Activated CD8-positive, alpha-beta T cell treated with anti-CD3 and anti-CD28 coated beads, Interleukin-2, amount 10 ng/mL, durations not matched to agents 7 days and 5 days (primary cell): ENCODE measurements around the gene PSMB8. TPM values are rescaled to one million over a fixed set of nuclear protein-coding genes. Genes with fewer than 3 reads are reported as not detected.
"Not testable (repeated sequence)": the region's sequence is repeated elsewhere in the genome, so short reads cannot be mapped to it uniquely, and the experiment has no call there.

Experiments
- ATAC-seq: fragments of 150-1000 bp; cut with Tn5 transposase; one replicate; pipeline ENCODE4 v1.10.0; 2021; ENCODE audit warnings: moderate library complexity
- CTCF ChIA-PET: fragments of 350-600 bp; sonication (Branson Sonifier 250); formaldehyde crosslinking; loops from one replicate; lab custom pipeline; 2021; ENCODE audit warnings: antibody characterized with exemption; lab: Charles Lee
- POLR2A ChIA-PET: fragments of 350-600 bp; sonication (Branson Sonifier 250); formaldehyde crosslinking; loops from one replicate; lab custom pipeline; 2021; ENCODE audit warnings: antibody characterized with exemption; lab: Charles Lee
- DNase-seq: peaks from one replicate; pipeline ENCODE4 v3.0.0-alpha.2; 2020
- H3K27ac Mint-ChIP-seq: one replicate; pipeline ENCODE4 v1.8.0; 2021; ENCODE audit warnings: mild to moderate bottlenecking, mixed read lengths
- H3K27me3 Mint-ChIP-seq: one replicate; pipeline ENCODE4 v1.8.0; 2021; ENCODE audit warnings: low read depth, mixed read lengths
- H3K36me3 Mint-ChIP-seq: one replicate; pipeline ENCODE4 v1.8.0; 2021; ENCODE audit warnings: low read depth, mixed read lengths
- H3K4me1 Mint-ChIP-seq: one replicate; pipeline ENCODE4 v1.8.0; 2021; ENCODE audit warnings: low read depth, mixed read lengths
- H3K4me3 Mint-ChIP-seq: one replicate; pipeline ENCODE4 v1.8.0; 2021; ENCODE audit warnings: mild to moderate bottlenecking, mixed read lengths
- H3K9me3 Mint-ChIP-seq: one replicate; pipeline ENCODE4 v1.8.0; 2022; ENCODE audit warnings: mixed read lengths; ENCODE audit not compliant: insufficient read depth
- total RNA-seq, 2 experiments: library from RNA; stranded (reverse); gene quantifications; one replicate each; pipeline ENCODE4 v1.2.3, GENCODE V29; 2021

Gene PSMB8
- 100 to 1,000 TPM; 385 to 397 TPM for total RNA-seq

DNA sequence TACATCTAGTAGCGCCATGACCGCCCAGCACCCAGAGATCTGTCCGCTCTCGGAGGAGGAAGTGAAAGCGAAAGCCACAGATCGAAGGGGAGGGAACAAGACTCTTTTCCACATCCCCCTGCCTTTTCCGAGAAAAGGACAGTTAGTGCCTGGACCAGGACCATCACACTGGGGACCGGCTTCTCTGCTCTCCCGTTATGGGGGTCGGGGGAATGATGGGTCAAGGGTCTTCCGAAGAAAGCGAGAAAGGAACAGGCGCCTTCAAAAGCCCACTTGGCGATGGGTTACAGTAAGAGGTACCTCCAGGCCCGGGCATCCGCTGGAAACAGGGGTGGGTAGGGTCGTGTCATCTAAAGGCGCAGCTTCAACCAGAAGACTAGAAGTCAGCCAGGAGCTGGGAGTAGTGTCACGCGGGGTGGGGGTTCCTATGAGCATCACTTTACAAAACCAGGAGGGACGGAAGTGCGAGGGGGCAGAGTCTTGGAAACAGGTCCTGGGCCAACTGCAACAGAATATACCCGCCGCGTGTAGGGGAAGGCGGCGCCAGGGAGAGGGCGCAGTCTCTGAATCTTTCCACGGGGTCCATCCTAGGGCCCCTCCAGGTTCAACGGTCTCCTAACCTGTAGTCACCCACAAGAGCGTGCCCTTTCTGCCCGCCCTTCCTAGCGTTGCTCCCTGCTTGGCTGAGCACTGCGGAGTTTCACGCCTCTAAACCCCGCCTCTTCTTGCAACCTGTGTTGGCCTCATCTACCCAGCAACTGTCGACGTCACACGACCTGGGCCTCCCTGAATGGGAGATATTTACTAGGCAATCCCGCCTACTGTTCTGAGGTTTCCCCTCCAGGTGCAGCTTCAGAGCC, at the start of gene PSMB8:
TSS of gene PSMB8 (minus strand) at position 69 of the 860 bp plus-strand sequence. CDS start at position 18, 51 bp downstream.
- Mint-ChIP-seq H3K36me3 (peaks cover 93% of the 10 kb centered on the region), H3K27me3 (no peaks in the 10 kb centered on the region), H3K4me1 (peaks cover 71% of the 10 kb centered on the region), H3K27ac (peak within 1 kb of the TSS; percentile 99), H3K9me3 (no peaks in the 10 kb centered on the region), H3K4me3 (peak within 1 kb of the TSS; percentile 98)
- ATAC-seq: peak; percentile 70
- peak; percentile 99 for DNase-seq
- ChIA-PET POLR2A (interaction anchor here (0.6 to 11.9 kb wide), 22 partner anchors 11 to 1859 kb away, joined by 3 to 812 read pairs (median 4); partner anchors contain the start of genes BRD2, PSMB9, RPS18 and TAP1), CTCF (interaction anchor here (1.2 to 10.8 kb wide), 7 partner anchors 10 to 140 kb away, joined by 3 to 512 read pairs (median 10); partner anchors contain the start of genes HLA-DMA, PSMB9 and TAP1)

DNA sequence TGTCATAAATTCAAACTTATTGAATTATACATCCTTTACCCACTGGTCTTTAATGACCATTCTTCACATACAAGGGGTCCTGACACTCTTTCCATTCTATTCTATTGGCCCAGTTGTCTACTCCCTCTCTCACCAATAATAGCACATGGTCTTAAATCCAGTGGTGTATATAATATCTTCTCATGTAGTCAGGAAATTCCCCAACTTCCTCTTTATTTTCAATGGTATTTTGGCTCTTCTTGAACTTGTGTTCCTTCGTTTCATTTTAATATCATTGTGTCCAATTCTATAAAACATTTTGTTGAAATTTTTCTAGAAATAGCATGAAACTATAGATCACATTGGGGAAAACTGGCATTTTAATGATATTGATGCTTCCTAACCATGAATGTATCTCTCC, 47.0 kb upstream of the PSMB8 start:
- Mint-ChIP-seq H3K4me3 (no peak overlapping the region), H3K4me1 (peaks cover 11% of the 10 kb centered on the region), H3K36me3 (peaks cover 3% of the 10 kb centered on the region), H3K27me3 (peaks cover 18% of the 10 kb centered on the region), H3K9me3 (no peaks in the 10 kb centered on the region), H3K27ac (no peak overlapping the region)
- no peak for ATAC-seq
- ChIA-PET POLR2A (interaction anchor here (1.3 kb wide), 1 partner anchor 81 kb away, joined by 4 read pairs; no protein-coding TSS in a partner anchor), CTCF (interaction anchor here (1.3 to 6.1 kb wide), 4 partner anchors 43 to 96 kb away, joined by 3 to 133 read pairs (median 13); partner anchors contain the start of gene TAP2)
- no peak for DNase-seq

DNA sequence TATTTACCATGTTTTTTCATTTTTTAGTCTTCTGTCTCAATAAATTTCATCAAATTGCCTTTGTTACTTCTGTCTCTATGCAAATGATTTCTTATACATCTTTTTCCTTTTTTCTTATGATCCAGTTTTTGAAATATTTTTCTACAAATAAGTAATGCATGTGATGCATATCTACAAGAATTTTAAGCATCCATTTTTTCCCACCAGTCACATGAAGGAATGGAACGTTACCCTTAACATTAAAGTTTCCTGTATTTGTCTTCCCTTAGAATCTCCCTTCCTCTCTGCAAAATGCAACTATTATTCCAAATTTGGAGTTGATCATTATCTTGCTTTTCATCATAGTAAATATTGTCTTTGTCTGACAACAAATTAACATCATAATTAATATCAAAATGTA, 45.7 kb upstream of the PSMB8 start:
- Mint-ChIP-seq H3K27ac (no peak overlapping the region), H3K27me3 (peaks cover 18% of the 10 kb centered on the region), H3K4me1 (peaks cover 5% of the 10 kb centered on the region), H3K36me3 (no peaks in the 10 kb centered on the region), H3K4me3 (no peak overlapping the region), H3K9me3 (no peaks in the 10 kb centered on the region)
- CTCF ChIA-PET: interaction anchor here (1.3 to 6.1 kb wide), 3 partner anchors 44 to 97 kb away, joined by 3 to 133 read pairs (median 5); partner anchors contain the start of gene TAP2
- no peak for ATAC-seq
- DNase-seq: no peak
- POLR2A ChIA-PET: interaction anchor here (1.3 kb wide), 1 partner anchor 83 kb away, joined by 4 read pairs; no protein-coding TSS in a partner anchor

DNA sequence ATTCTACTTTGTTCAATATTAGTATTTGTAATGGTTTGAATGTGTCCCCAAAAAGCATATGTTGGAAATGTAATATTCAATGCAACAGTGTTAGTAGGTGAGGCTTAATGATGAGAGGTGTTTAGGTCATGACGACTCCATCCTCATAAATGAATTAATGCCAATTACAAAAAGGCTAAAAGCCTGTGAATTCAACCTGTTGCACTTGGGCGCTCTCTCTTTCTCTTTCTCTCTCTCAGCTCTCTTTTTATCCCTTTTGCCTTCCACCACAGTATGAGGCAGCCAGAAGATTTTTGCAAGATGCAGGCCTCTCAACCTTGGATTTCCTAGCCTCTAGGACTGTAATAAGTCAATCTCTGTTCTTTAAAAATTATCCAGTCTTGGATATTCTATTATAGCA, 44.7 kb upstream of the PSMB8 start:
- Mint-ChIP-seq H3K4me1 (peaks cover 5% of the 10 kb centered on the region), H3K9me3 (no peaks in the 10 kb centered on the region), H3K4me3 (no peak overlapping the region), H3K36me3 (no peaks in the 10 kb centered on the region), H3K27me3 (peaks cover 18% of the 10 kb centered on the region), H3K27ac (no peak overlapping the region)
- ChIA-PET CTCF (interaction anchor here (0.8 to 6.1 kb wide), 4 partner anchors 45 to 98 kb away, joined by 3 to 133 read pairs (median 4); no protein-coding TSS in a partner anchor), POLR2A (interaction anchor here (1.0 kb wide), 1 partner anchor 83 kb away, joined by 5 read pairs; no protein-coding TSS in a partner anchor)
- DNase-seq (no peak), ATAC-seq (no peak)

DNA sequence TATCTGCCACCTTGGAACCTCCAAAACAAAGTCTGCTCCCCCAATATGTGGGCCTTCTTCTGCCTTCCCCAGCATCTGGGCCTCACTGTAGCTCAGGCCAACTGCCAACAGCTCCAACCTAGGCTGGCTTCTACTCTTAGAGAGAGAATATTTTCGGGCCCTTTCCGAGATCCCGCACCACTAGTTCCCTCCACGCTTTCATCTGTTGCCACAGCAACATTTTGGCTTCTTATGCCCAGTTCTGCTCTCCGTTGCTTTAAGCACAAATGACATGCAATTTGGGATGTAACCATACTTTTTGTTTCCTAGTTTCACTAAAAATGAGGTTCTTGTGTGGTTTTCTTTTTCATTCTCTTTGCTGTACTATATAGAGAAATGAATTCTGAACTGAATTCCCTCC, 43.8 kb upstream of the PSMB8 start:
- H3K4me3 Mint-ChIP-seq: no peak overlapping the region
- H3K4me1 Mint-ChIP-seq: peaks cover 2% of the 10 kb centered on the region
- no peaks in the 10 kb centered on the region for H3K36me3 Mint-ChIP-seq
- H3K27ac Mint-ChIP-seq: no peak overlapping the region
- ChIA-PET POLR2A (interaction anchor here (1.0 kb wide), 1 partner anchor 84 kb away, joined by 5 read pairs; no protein-coding TSS in a partner anchor), CTCF (interaction anchor here (0.8 to 6.1 kb wide), 5 partner anchors 46 to 99 kb away, joined by 3 to 133 read pairs (median 3); no protein-coding TSS in a partner anchor)
- DNase-seq: no peak
- no peaks in the 10 kb centered on the region for H3K9me3 Mint-ChIP-seq
- peaks cover 18% of the 10 kb centered on the region for H3K27me3 Mint-ChIP-seq
- ATAC-seq: no peak

DNA sequence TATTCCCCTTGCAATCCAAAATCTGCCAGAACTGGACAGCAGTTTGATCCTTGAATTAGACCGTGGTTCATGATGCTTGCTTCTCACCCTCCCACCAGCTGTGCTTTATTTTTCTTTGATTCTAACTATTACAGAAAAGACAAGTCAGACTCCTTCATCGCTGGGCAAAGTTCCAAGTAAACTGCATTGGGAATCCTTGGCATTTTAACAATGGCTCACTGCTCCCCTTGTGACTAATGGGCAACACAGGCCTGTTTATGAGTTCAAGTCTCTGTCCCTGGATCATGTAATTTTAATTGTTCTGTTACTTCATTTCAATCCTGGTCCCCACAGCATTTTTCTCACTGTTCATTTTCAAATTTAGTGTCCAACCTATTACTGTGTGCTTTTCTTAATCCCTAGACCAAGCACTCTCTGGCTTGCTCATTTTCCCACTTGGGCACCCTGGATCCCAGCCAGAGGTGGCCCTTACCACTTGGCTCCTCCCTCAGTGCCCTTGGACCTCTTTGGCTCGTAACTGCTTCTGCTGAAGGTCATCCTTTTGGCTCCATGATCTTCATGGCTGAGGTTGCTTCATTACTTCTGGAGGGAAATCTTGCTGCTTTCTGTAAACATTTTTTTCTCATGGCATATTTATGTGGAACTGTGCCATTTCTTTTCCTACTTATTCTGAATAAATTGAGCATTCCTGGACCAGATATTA, 43.0 kb upstream of the PSMB8 start:
- Mint-ChIP-seq H3K36me3 (no peaks in the 10 kb centered on the region), H3K27me3 (peaks cover 18% of the 10 kb centered on the region), H3K4me3 (no peak overlapping the region), H3K9me3 (no peaks in the 10 kb centered on the region), H3K27ac (no peak overlapping the region), H3K4me1 (peaks cover 2% of the 10 kb centered on the region)
- ChIA-PET CTCF (interaction anchor here (0.9 to 6.1 kb wide), 23 partner anchors 10 to 133 kb away, joined by 3 to 133 read pairs (median 9); partner anchors contain the start of genes BRD2, HLA-DMA, HLA-DMB and TAP2), POLR2A (interaction anchor here (2.7 kb wide), 1 partner anchor 86 kb away, joined by 20 read pairs; no protein-coding TSS in a partner anchor)
- no peak for DNase-seq
- ATAC-seq: no peak

DNA sequence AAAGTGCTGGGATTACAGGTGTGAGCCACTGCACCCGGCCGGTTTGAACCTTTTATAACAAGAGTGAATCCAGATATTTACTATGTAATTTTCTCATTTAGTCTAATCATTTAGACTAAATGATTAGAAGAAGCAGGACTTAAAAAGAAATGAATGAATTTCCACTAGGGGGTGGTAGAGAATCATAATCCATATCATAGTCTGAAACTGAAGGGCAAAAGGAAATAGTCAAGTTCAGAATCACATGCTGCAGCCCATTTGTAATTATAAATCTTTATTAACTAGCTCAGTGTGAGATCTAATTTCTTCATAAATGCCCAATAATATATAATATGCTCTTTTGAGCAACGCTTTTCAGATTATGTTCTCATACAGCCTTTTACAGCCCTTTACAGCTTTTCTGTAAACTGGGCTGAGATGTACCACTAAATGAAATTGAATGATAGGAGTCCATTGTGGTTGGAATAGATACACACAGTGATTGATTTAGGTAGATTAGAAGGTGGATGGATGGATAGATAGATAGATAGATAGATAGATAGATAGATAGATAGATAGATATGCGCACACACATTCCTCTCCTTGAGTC, 41.9 kb upstream of the PSMB8 start:
- no peak overlapping the region for H3K4me3 Mint-ChIP-seq

DNA sequence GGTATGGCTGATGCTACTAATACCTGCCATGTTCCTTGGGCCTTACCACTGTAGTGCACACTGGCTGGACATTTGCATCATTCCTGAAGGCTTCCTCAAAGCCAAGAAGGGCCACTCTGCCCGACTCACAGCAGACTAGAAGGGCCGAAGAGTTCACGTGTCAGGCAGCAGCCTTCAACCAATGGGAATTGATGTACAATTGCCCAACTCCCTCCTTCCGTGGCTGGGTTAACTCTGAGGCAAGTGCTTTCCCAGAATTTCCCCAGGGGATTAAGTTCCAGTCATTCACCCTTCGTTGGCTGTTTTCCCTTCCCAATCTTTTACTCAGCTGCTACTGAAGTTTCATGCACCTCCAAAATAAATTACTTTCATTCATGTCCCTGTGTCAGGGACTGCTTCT, 39.9 kb upstream of the PSMB8 start:
- ChIA-PET CTCF (interaction anchor here (0.8 to 8.0 kb wide), 4 partner anchors 45 to 101 kb away, joined by 4 to 57 read pairs (median 17); partner anchors contain the start of genes HLA-DMA and TAP2), POLR2A (no interaction called here)
- peaks cover 8% of the 10 kb centered on the region for H3K36me3 Mint-ChIP-seq
- no peak for ATAC-seq
- no peak overlapping the region for H3K27ac Mint-ChIP-seq
- H3K9me3 Mint-ChIP-seq: no peaks in the 10 kb centered on the region
- DNase-seq: no peak
- H3K27me3 Mint-ChIP-seq: peaks cover 7% of the 10 kb centered on the region
- H3K4me3 Mint-ChIP-seq: no peak overlapping the region
- peaks cover 2% of the 10 kb centered on the region for H3K4me1 Mint-ChIP-seq

More for the DNA sequence above, 41.9 kb upstream of the PSMB8 start:
- ChIA-PET CTCF (interaction anchor here (0.7 to 6.1 kb wide), 30 partner anchors 8 to 134 kb away, joined by 3 to 133 read pairs (median 8); partner anchors contain the start of genes BRD2, HLA-DMA, HLA-DMB and TAP2), POLR2A (interaction anchor here (0.7 to 2.7 kb wide), 3 partner anchors 59 to 98 kb away, joined by 3 to 20 read pairs (median 5); no protein-coding TSS in a partner anchor)
- Mint-ChIP-seq H3K27me3 (peaks cover 16% of the 10 kb centered on the region), H3K4me1 (peaks cover 2% of the 10 kb centered on the region), H3K27ac (no peak overlapping the region), H3K36me3 (peaks cover 1% of the 10 kb centered on the region), H3K9me3 (no peaks in the 10 kb centered on the region)
- ATAC-seq (peak; percentile 61), DNase-seq (no peak)

DNA sequence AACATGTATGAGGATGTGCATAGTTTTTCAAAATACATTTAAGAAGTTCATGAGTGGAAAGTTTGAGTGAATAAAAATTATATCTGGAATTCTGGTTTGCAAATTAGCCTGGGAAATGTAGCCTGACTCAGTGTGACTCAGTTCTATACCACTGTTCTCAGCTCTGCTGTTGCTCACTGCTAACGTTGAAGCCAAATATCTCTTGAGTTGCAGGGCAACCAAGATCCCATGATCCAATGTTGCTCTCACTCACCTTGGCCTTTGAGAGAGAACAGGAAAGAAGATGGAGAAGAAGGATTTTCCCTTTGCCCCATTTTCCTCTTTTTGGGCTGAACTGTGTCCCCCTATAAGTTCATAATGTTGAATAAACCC, 39.0 kb upstream of the PSMB8 start:
- ChIA-PET CTCF (interaction anchor here (1.0 to 8.0 kb wide), 6 partner anchors 11 to 102 kb away, joined by 4 to 57 read pairs (median 8); partner anchors contain the start of genes HLA-DMA and TAP2), POLR2A (interaction anchor here (0.6 to 1.1 kb wide), 2 partner anchors 40 to 86 kb away, joined by 3 to 4 read pairs; partner anchors contain the start of gene BRD2)
- H3K9me3 Mint-ChIP-seq: no peaks in the 10 kb centered on the region
- H3K27me3 Mint-ChIP-seq: peaks cover 6% of the 10 kb centered on the region
- H3K4me3 Mint-ChIP-seq: no peak overlapping the region
- ATAC-seq: no peak
- H3K36me3 Mint-ChIP-seq: peaks cover 8% of the 10 kb centered on the region
- no peak overlapping the region for H3K27ac Mint-ChIP-seq
- H3K4me1 Mint-ChIP-seq: peaks cover 2% of the 10 kb centered on the region
- no peak for DNase-seq

DNA sequence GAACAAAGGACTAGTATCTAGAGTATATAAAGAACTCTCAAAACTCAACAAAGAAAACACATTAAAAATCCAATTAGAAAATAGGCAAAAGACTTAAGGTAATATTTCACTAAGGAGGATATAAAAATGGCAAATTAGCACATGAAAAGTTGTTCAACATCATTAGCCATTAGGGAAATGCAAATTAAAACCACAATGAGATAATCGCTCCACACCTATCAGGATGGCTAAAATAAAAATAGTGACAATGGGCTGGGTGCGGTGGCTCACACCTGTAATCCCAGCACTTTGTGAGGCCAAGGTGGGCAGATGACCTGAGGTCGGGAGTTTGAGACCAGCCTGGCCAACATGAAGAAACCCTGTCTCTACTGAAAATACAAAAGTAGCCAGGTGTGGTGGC, 37.1 kb upstream of the PSMB8 start:
- not testable (repeated sequence) for ATAC-seq, H3K36me3 Mint-ChIP-seq, H3K4me3 Mint-ChIP-seq, H3K27me3 Mint-ChIP-seq, DNase-seq, H3K4me1 Mint-ChIP-seq, H3K27ac Mint-ChIP-seq, H3K9me3 Mint-ChIP-seq
- POLR2A ChIA-PET: interaction anchor here (0.9 kb wide), 1 partner anchor 91 kb away, joined by 3 read pairs; no protein-coding TSS in a partner anchor
- CTCF ChIA-PET: interaction anchor here (0.7 to 8.0 kb wide), 8 partner anchors 9 to 181 kb away, joined by 3 to 57 read pairs (median 4); partner anchors contain the start of genes HLA-DMA and TAP2
